Measurements from ENCODE around the gene PTPRT.

- no peak for TF ChIP-seq CTCF (IDR thresholded peaks at IDR 0.05)
- TF ChIP-seq POLR2A (IDR thresholded peaks at IDR 0.05), result no peak
Observed at GRCh38 chr20:42441864-42442331, 747.8 kb downstream of the PTPRT start.
